IMR-90 (cell line): ENCODE measurements around the gene CCM2. TPM values are rescaled to one million over a fixed set of nuclear protein-coding genes. Genes with fewer than 3 reads are reported as not detected.

ENCODE experiments used
- ATAC-seq: fragments of 200-7000 bp; cut with Tn5 transposase; 2 replicates; pipeline ENCODE4 v1.9.1; 2020; ENCODE audit warnings: low read depth, mild to moderate bottlenecking, moderate library complexity
- BruUV-seq: library from RNA; stranded (reverse); fragments of 400-500 nt; replicated peaks from 2 replicates; lab custom pipeline; 2021; lab: Mats Ljungman, UMichigan
- CTCF ChIA-PET: fragments of 300-600 bp; formaldehyde crosslinking; extraction: SDS; loops from one replicate; lab custom pipeline; 2021; ENCODE audit warnings: antibody characterized with exemption; lab: Yijun Ruan, JAX
- POLR2A ChIA-PET: fragments of 300-600 bp; sonication (Branson Sonifier 250); formaldehyde crosslinking; loops from one replicate; lab custom pipeline; 2022; ENCODE audit warnings: antibody characterized with exemption; ENCODE audit not compliant: unreplicated experiment; lab: Charles Lee
- DNase-seq: peaks from one replicate; pipeline ENCODE4 v3.0.0; 2013
- H2AFZ ChIP-seq: replicated peaks from 2 replicates; pipeline ENCODE3; 2013; ENCODE audit warnings: low read length, mild to moderate bottlenecking; ENCODE audit not compliant: poor library complexity
- H2AK5ac ChIP-seq: 2 replicates; pipeline ENCODE4 v1.6.1; 2013; ENCODE audit warnings: low read depth, low read length, inconsistent platforms
- H2AK9ac ChIP-seq: replicated peaks from 2 replicates; pipeline ENCODE3; 2013; ENCODE audit warnings: mild to moderate bottlenecking, low read depth, low read length, moderate library complexity; ENCODE audit not compliant: poor library complexity
- H2BK120ac ChIP-seq: 2 replicates; pipeline ENCODE4 v1.6.1; 2013; ENCODE audit warnings: low read depth, low read length, inconsistent platforms
- H2BK15ac ChIP-seq: 3 replicates; pipeline ENCODE4 v1.6.1; 2013; ENCODE audit warnings: low read depth, low read length, inconsistent platforms
- H2BK20ac ChIP-seq: 2 replicates; pipeline ENCODE4 v1.6.1; 2013; ENCODE audit warnings: low read depth, mild to moderate bottlenecking, inconsistent platforms, low read length, moderate library complexity
- H2BK5ac ChIP-seq: 2 replicates; pipeline ENCODE4 v1.6.1; 2013; ENCODE audit warnings: mild to moderate bottlenecking, low read depth, low read length, inconsistent platforms; ENCODE audit not compliant: poor library complexity, severe bottlenecking
- H3K14ac ChIP-seq: replicated peaks from 2 replicates; pipeline ENCODE4 v1.6.1; 2013; ENCODE audit warnings: low read depth, low read length, inconsistent platforms
- H3K18ac ChIP-seq: 2 replicates; pipeline ENCODE4 v1.6.1; 2013; ENCODE audit warnings: low read depth, low read length, control low read depth
- H3K23ac ChIP-seq: 2 replicates; pipeline ENCODE4 v1.6.1; 2013; ENCODE audit warnings: low read depth, low read length, inconsistent platforms
- H3K27ac ChIP-seq: 2 replicates; pipeline ENCODE4 v1.5.1; 2013; ENCODE audit warnings: mild to moderate bottlenecking, control low read depth, low read length; ENCODE audit not compliant: insufficient read depth
- H3K27me3 ChIP-seq: 2 replicates; pipeline ENCODE4 v1.6.1; 2013; ENCODE audit warnings: low read length; ENCODE audit not compliant: control insufficient read depth, insufficient read depth
- H3K36me3 ChIP-seq: 2 replicates; pipeline ENCODE4 v1.6.1; 2013; ENCODE audit warnings: low read length, mixed read lengths; ENCODE audit not compliant: control insufficient read depth, insufficient read depth
- H3K4ac ChIP-seq: 2 replicates; pipeline ENCODE4 v1.6.1; 2013; ENCODE audit warnings: low read depth, low read length, inconsistent platforms
- H3K4me1 ChIP-seq: 2 replicates; pipeline ENCODE4 v1.6.1; 2013; ENCODE audit warnings: low read length, mixed read lengths; ENCODE audit not compliant: control insufficient read depth, insufficient read depth
- H3K4me2 ChIP-seq: 2 replicates; pipeline ENCODE4 v1.6.1; 2013; ENCODE audit warnings: low read depth, mild to moderate bottlenecking, control low read depth, low read length, moderate library complexity
- H3K4me3 ChIP-seq: 2 replicates; pipeline ENCODE4 v1.5.1; 2013; ENCODE audit warnings: low read depth, mild to moderate bottlenecking, control low read depth, low read length, moderate library complexity; ENCODE audit not compliant: insufficient read depth
- H3K56ac ChIP-seq: 2 replicates; pipeline ENCODE4 v1.6.1; 2013; ENCODE audit warnings: low read length, inconsistent platforms; ENCODE audit not compliant: insufficient read depth; ENCODE audit errors: extremely low read depth
- H3K79me1 ChIP-seq, 2 experiments: 2 replicates each; pipeline ENCODE4 v1.6.1; 2013; ENCODE audit warnings: low read length in 2 of 2, inconsistent platforms in 1 of 2, low read depth in 1 of 2
- H3K9ac ChIP-seq: 2 replicates; pipeline ENCODE4 v1.6.1; 2013; ENCODE audit warnings: low read depth, low read length, control low read depth
- H3K9me1 ChIP-seq: 2 replicates; pipeline ENCODE4 v1.6.1; 2013; ENCODE audit warnings: low read length, inconsistent platforms; ENCODE audit not compliant: insufficient read depth
- H3K9me3 ChIP-seq: 2 replicates; pipeline ENCODE4 v1.6.1; 2013; ENCODE audit warnings: low read length; ENCODE audit not compliant: control insufficient read depth, insufficient read depth
- H4K20me1 ChIP-seq: 2 replicates; pipeline ENCODE4 v1.6.1; 2013; ENCODE audit warnings: low read length, inconsistent platforms; ENCODE audit not compliant: insufficient read depth
- H4K5ac ChIP-seq: 2 replicates; pipeline ENCODE4 v1.6.1; 2013; ENCODE audit warnings: mild to moderate bottlenecking, low read depth, low read length, control low read depth
- H4K8ac ChIP-seq, 2 experiments: 2 replicates each; pipeline ENCODE4 v1.6.1; 2013; ENCODE audit warnings: low read depth in 2 of 2, low read length in 2 of 2, control low read depth in 1 of 2, inconsistent platforms in 1 of 2
- H4K91ac ChIP-seq: 2 replicates; pipeline ENCODE4 v1.6.1; 2013; ENCODE audit warnings: low read depth, low read length, inconsistent platforms; ENCODE audit not compliant: insufficient read depth
- BHLHE40 ChIP-seq: fragments of 150-350 bp; IDR thresholded peaks from 2 replicates; pipeline ENCODE4 v1.6.1; 2016; ENCODE audit warnings: mild to moderate bottlenecking, low read depth, low read length
- CHD1 ChIP-seq: IDR thresholded peaks from 2 replicates; pipeline ENCODE4 v1.6.1; 2012; ENCODE audit warnings: low read depth, low read length, improper control_type of control experiment
- RAD21 ChIP-seq: IDR thresholded peaks from 2 replicates; pipeline ENCODE4 v1.6.1; 2012; ENCODE audit warnings: low read length, improper control_type of control experiment
- WGBS, 2 experiments: methylation state at CpG; one replicate each; pipeline versions ENCODE4 v1.1.5 to v1.1.7; 2013; ENCODE audit warnings: missing lambda C conversion rate in 2 of 2; ENCODE audit not compliant: insufficient read length in 1 of 2; ENCODE audit errors: extremely low coverage in 2 of 2; 5-methylcytosine and 5-hydroxymethylcytosine counted together
- dilution Hi-C: fragments of 300-500 bp; cut with HindIII; formaldehyde crosslinking; loops from one replicate; pipeline ENCODE4 v1.14.3; 2018; ENCODE audit warnings: low sequenced_read_pairs; ENCODE audit not compliant: unreplicated experiment
- in situ Hi-C: fragments of 300-500 bp; cut with MboI; formaldehyde crosslinking; loops from 3 replicates; pipeline ENCODE4 v1.14.3; 2019; ENCODE audit warnings: low sequenced_read_pairs, inconsistent platforms, mixed read lengths
- intact Hi-C: fragments of 100-400 bp; cut with micrococcal nuclease; formaldehyde crosslinking; loops from 2 replicates; pipeline ENCODE4 v1.10.0; 2022
- polyA plus RNA-seq, 3 experiments: library from polyadenylated mRNA; depleted of rRNA; stranded (reverse); fragments of >200 nt; gene quantifications; 2 replicates each; pipeline ENCODE4 v1.2.3, GENCODE V29; 2012; ENCODE audit warnings: low replicate concordance in 1 of 3
- total RNA-seq: library from RNA; depleted of rRNA; stranded (reverse); fragments of >200 nt; gene quantifications from 2 replicates; pipeline ENCODE4 v1.2.3, GENCODE V29; 2012
- TF ChIP-seq, protein P1 (sequence below): conservative IDR thresholded peaks from 2 replicates; pipeline ENCODE4 v1.5.1; 2012; ENCODE audit warnings: mild to moderate bottlenecking, low read depth, low read length, improper control_type of control experiment

CCM2 gene
- total and polyA plus RNA-seq, 2 of the 4 experiments (the other 2 are of a cell fraction) = 65.2 to 78.5 TPM

DNA sequence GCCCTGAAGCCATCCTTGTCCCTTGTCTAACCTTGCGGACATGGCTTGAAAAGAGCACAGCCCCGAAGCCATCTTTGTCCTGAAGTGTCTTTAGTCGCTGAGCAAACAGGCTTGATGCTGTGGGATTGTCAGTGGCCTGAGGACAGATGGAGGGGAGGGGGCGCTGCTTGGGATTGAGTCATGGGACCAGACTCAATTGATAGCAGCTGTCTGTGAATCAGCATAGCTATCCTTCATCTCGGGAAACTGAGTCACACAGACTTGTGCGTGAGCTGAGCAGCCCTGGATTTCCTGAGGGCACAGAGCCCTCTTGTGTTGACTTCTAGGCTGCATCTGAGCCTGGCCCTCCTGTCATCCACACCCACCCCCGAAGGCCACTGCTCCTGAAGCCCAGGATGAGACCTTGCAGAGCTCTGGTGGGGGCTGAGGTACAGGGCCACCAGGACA, 35.6 kb upstream of the CCM2 start:
- Histone ChIP-seq H2BK20ac (no peak overlapping the region), H3K27me3 (peaks cover 26% of the 10 kb centered on the region), H3K9me1 (no peaks in the 10 kb centered on the region), H3K79me1 (no peaks in the 10 kb centered on the region), H3K4me1 (peaks cover 5% of the 10 kb centered on the region; the same call in 1 of the 2 replicates), H2BK120ac (no peak overlapping the region), H4K20me1 (no peaks in the 10 kb centered on the region), H2BK5ac (no peak overlapping the region), H4K8ac (no peak overlapping the region), H3K56ac (no peak overlapping the region), H3K36me3 (no peaks in the 10 kb centered on the region), H3K9me3 (no peaks in the 10 kb centered on the region), H3K9ac (no peak overlapping the region), H4K5ac (no peak overlapping the region), H2BK15ac (no peak overlapping the region), H3K14ac (no peak overlapping the region), H2AK5ac (no peak overlapping the region), H4K91ac (no peak overlapping the region), H3K4me3 (no peak overlapping the region), H2AFZ (peak overlapping the region; percentile 9), H3K4me2 (no peak overlapping the region), H3K23ac (no peak overlapping the region), H3K4ac (no peak overlapping the region), H3K27ac (no peak overlapping the region), H3K18ac (no peak overlapping the region), H2AK9ac (no peak overlapping the region)
- in situ Hi-C loops = loop anchor here (10.0 kb wide), 1 partner anchor 170 kb away; no protein-coding TSS in a partner anchor
- intact Hi-C loops = no loop called here
- TF ChIP-seq, protein P1, sequence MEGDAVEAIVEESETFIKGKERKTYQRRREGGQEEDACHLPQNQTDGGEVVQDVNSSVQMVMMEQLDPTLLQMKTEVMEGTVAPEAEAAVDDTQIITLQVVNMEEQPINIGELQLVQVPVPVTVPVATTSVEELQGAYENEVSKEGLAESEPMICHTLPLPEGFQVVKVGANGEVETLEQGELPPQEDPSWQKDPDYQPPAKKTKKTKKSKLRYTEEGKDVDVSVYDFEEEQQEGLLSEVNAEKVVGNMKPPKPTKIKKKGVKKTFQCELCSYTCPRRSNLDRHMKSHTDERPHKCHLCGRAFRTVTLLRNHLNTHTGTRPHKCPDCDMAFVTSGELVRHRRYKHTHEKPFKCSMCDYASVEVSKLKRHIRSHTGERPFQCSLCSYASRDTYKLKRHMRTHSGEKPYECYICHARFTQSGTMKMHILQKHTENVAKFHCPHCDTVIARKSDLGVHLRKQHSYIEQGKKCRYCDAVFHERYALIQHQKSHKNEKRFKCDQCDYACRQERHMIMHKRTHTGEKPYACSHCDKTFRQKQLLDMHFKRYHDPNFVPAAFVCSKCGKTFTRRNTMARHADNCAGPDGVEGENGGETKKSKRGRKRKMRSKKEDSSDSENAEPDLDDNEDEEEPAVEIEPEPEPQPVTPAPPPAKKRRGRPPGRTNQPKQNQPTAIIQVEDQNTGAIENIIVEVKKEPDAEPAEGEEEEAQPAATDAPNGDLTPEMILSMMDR = peak; percentile 34
- TF ChIP-seq CHD1 = no peak
- TF ChIP-seq BHLHE40 = no peak
- peak; percentile 51 for TF ChIP-seq RAD21
- BruUV-seq = no TSS peak
- peak; percentile 28 for DNase-seq
- dilution Hi-C loops = no loop called here
- 90% methylated on average over 4 of the region's 7 CpGs; no CpG with 5 or more reads in 1 of the 2 experiments for WGBS, 2 experiments
- POLR2A ChIA-PET = no interaction called here
- ATAC-seq = peak; percentile 24; the same call in 1 of the 2 replicates
- CTCF ChIA-PET = interaction anchor here (0.5 to 0.6 kb wide), 2 partner anchors 75 to 98 kb away, joined by 3 to 4 read pairs; no protein-coding TSS in a partner anchor
